T follicular helper cell (primary cell): ENCODE results near the gene TAF7L.
"Not testable (repeated sequence)": the region's sequence is repeated elsewhere in the genome, so short reads cannot be mapped to it uniquely, and the experiment has no call there.

ENCODE experiments used
- DNase-seq: peaks from one replicate; pipeline ENCODE4 v3.0.0-alpha.2; 2020; ENCODE audit warnings: low read depth
- total RNA-seq, 2 experiments: gene quantifications; one replicate each; lab custom pipeline; 2026; lab: John Stamatoyannopoulos, UW

TAF7L gene
- 0.12 to 0.39 reads per million in 2 experiments for total RNA-seq

GRCh38 chrX:101290957-101291603 lies at the start of gene TAF7L:
Gene TAF7L, minus strand, starts transcription at chrX:101291334. Its CDS starts 3,791 bp downstream, at chrX:101287543.
- DNase-seq: no peak

GRCh38 chrX:101337776-101338271 lies 46.7 kb upstream of the TAF7L start:
- DNase-seq: no peak

- not testable (repeated sequence) for DNase-seq
Observed at GRCh38 chrX:101334310-101334709, 43.2 kb upstream of the TAF7L start.

GRCh38 chrX:101326600-101326999 lies 35.5 kb upstream of the TAF7L start:
- not testable (repeated sequence) for DNase-seq

- DNase-seq: no peak
Observed at GRCh38 chrX:101303790-101304189, 12.7 kb upstream of the TAF7L start.

- DNase-seq: not testable (repeated sequence)
Observed at GRCh38 chrX:101295603-101296002, 4.5 kb upstream of the TAF7L start.

GRCh38 chrX:101287402-101287801 lies 3.7 kb downstream of the TAF7L start:
- no peak for DNase-seq

GRCh38 chrX:101276238-101276637 lies 14.9 kb downstream of the TAF7L start:
- no peak for DNase-seq

GRCh38 chrX:101274198-101274597 lies 16.9 kb downstream of the TAF7L start:
- DNase-seq: no peak

- no peak for DNase-seq
Observed at GRCh38 chrX:101265869-101266428, 25.2 kb downstream of the TAF7L start.

- no peak for DNase-seq
Observed at GRCh38 chrX:101263766-101264165, 27.4 kb downstream of the TAF7L start.

GRCh38 chrX:101262590-101262989 lies 28.5 kb downstream of the TAF7L start:
- DNase-seq: no peak

GRCh38 chrX:101260435-101260834 lies 30.7 kb downstream of the TAF7L start:
- no peak for DNase-seq

GRCh38 chrX:101258259-101258581 lies 32.9 kb downstream of the TAF7L start:
- DNase-seq: no peak

GRCh38 chrX:101257448-101258258 lies 33.5 kb downstream of the TAF7L start:
- DNase-seq: no peak

GRCh38 chrX:101252634-101253033 lies 38.5 kb downstream of the TAF7L start:
- no peak for DNase-seq

GRCh38 chrX:101241531-101241930 lies 49.6 kb downstream of the TAF7L start:
- no peak for DNase-seq

GRCh38 chrX:101237041-101237440 lies 54.1 kb downstream of the TAF7L start:
- DNase-seq: no peak

- DNase-seq: no peak
Observed at GRCh38 chrX:101232316-101232715, 58.8 kb downstream of the TAF7L start.

- DNase-seq: no peak
Observed at GRCh38 chrX:101231080-101231479, 60.1 kb downstream of the TAF7L start.

- no peak for DNase-seq
Observed at GRCh38 chrX:101230636-101231035, 60.5 kb downstream of the TAF7L start.

GRCh38 chrX:101229170-101229569 lies 62.0 kb downstream of the TAF7L start:
- DNase-seq: no peak

- DNase-seq: no peak
Observed at GRCh38 chrX:101223226-101223625, 67.9 kb downstream of the TAF7L start.
